GM23248 (cell line): Measurements from ENCODE around the gene PRKCA.

ENCODE experiments used
- EZH2 ChIP-seq: fragments of 200-600 bp; sonication (generic); IDR thresholded peaks from 2 replicates; pipeline ENCODE4 v1.6.1; 2018; ENCODE audit warnings: antibody characterized with exemption, mild to moderate bottlenecking; ENCODE audit not compliant: insufficient read depth, poor library complexity, severe bottlenecking
- EZH2phosphoT487 ChIP-seq: fragments of 200-600 bp; sonication (generic); IDR thresholded peaks from 2 replicates; pipeline ENCODE4 v1.6.1; 2018; ENCODE audit warnings: antibody characterized with exemption, moderate library complexity, mild to moderate bottlenecking, low read depth; ENCODE audit not compliant: insufficient read depth

GRCh38 chr17:66335797-66336196 lies 33.4 kb downstream of the PRKCA start:
- TF ChIP-seq EZH2: no peak
- no peak for TF ChIP-seq EZH2phosphoT487
